GM10847 (cell line): ENCODE data around the gene HPS4.

ENCODE experiments used
- POLR2A ChIP-seq: IDR thresholded peaks from 2 replicates; pipeline ENCODE4 v1.6.1; 2011; ENCODE audit not compliant: insufficient read length; ENCODE audit errors: extremely low read depth

The HPS4 gene

GRCh38 chr22:26461188-26461810 lies 22.3 kb downstream of the HPS4 start:
- no peak for TF ChIP-seq POLR2A

- TF ChIP-seq POLR2A, result no peak
Measured at GRCh38 chr22:26460202-26460601, 23.4 kb downstream of the HPS4 start.

- no peak for TF ChIP-seq POLR2A
Measured at GRCh38 chr22:26457661-26458272, 25.8 kb downstream of the HPS4 start.

- TF ChIP-seq POLR2A, result no peak
Measured at GRCh38 chr22:26453812-26454500, 29.6 kb downstream of the HPS4 start.

GRCh38 chr22:26453216-26453615 lies 30.4 kb downstream of the HPS4 start:
- no peak for TF ChIP-seq POLR2A

- no peak for TF ChIP-seq POLR2A
Measured at GRCh38 chr22:26452236-26453016, 31.2 kb downstream of the HPS4 start.

GRCh38 chr22:26450453-26451185 lies 33.0 kb downstream of the HPS4 start:
- no peak for TF ChIP-seq POLR2A

- TF ChIP-seq POLR2A, result no peak
Measured at GRCh38 chr22:26448941-26449340, 34.6 kb downstream of the HPS4 start.

- no peak for TF ChIP-seq POLR2A
Measured at GRCh38 chr22:26448334-26448733, 35.2 kb downstream of the HPS4 start.

GRCh38 chr22:26447584-26448329 lies 35.8 kb downstream of the HPS4 start:
- TF ChIP-seq POLR2A, result no peak

GRCh38 chr22:26446808-26447515 lies 36.6 kb downstream of the HPS4 start:
- no peak for TF ChIP-seq POLR2A

- TF ChIP-seq POLR2A, result no peak
Measured at GRCh38 chr22:26445577-26446275, 37.9 kb downstream of the HPS4 start.

GRCh38 chr22:26444777-26445176 lies 38.8 kb downstream of the HPS4 start:
- TF ChIP-seq POLR2A, result no peak
